ENCODE results near the gene PTPRC.

GRCh38 chr1:198653808-198654413 lies 15.1 kb downstream of the PTPRC start:
- TF ChIP-seq CTCF (IDR thresholded peaks at IDR 0.05) (no peak), POLR2AphosphoS5 (IDR thresholded peaks at IDR 0.05; ENCODE audit: insufficient read depth in 1 of 2, low read depth in 1 of 2) (no peak)

Data from vagina (tissue), 2 donors.